H1 (cell line): Measurements from ENCODE around the gene MYH11. TPM values are rescaled to one million over a fixed set of nuclear protein-coding genes. Genes with fewer than 3 reads are reported as not detected.

Source experiments
- CTCF ChIA-PET: fragments of 300-600 bp; sonication (Branson Sonifier 250); formaldehyde crosslinking; loops from one replicate; lab custom pipeline; 2021; ENCODE audit not compliant: partially characterized antibody; lab: Charles Lee
- POLR2A ChIA-PET: fragments of 300-600 bp; sonication (Branson Sonifier 250); formaldehyde crosslinking; loops from one replicate; lab custom pipeline; 2021; ENCODE audit warnings: inconsistent platforms; ENCODE audit not compliant: partially characterized antibody; lab: Charles Lee
- DNase-seq, 2 experiments: peaks; one replicate each; pipeline versions ENCODE4 v3.0.0 to v3.0.0-alpha.2; 2010 to 2022; ENCODE audit warnings: low spot score in 2 of 2, low read depth in 1 of 2, mixed read lengths in 1 of 2
- FAIRE-seq: peaks from 2 replicates; lab custom pipeline; 2011; peaks lifted over from hg19 to GRCh38; lab: Jason Lieb, UNC
- H2AFZ ChIP-seq: 2 replicates; pipeline ENCODE4 v1.8.1; 2012; ENCODE audit warnings: low read length, inconsistent platforms
- H2AK5ac ChIP-seq: 2 replicates; pipeline ENCODE4 v1.6.1; 2013; ENCODE audit warnings: low read depth, low read length
- H2BK120ac ChIP-seq: replicated peaks from 2 replicates; pipeline ENCODE3; 2013; ENCODE audit warnings: low read depth, low read length, inconsistent platforms
- H2BK12ac ChIP-seq: 2 replicates; pipeline ENCODE4 v1.6.1; 2013; ENCODE audit warnings: low read depth, low read length
- H2BK15ac ChIP-seq: 2 replicates; pipeline ENCODE4 v1.6.1; 2013; ENCODE audit warnings: low read length
- H2BK20ac ChIP-seq: 2 replicates; pipeline ENCODE4 v1.6.1; 2013; ENCODE audit warnings: low read length
- H2BK5ac ChIP-seq: 2 replicates; pipeline ENCODE4 v1.6.1; 2013; ENCODE audit warnings: low read depth, low read length
- H3K14ac ChIP-seq: 2 replicates; pipeline ENCODE4 v1.6.1; 2013; ENCODE audit warnings: inconsistent platforms; ENCODE audit not compliant: insufficient read length
- H3K18ac ChIP-seq: 2 replicates; pipeline ENCODE4 v1.6.1; 2013; ENCODE audit warnings: low read length; ENCODE audit errors: extremely low read depth
- H3K23ac ChIP-seq: 2 replicates; pipeline ENCODE4 v1.6.1; 2013; ENCODE audit warnings: inconsistent platforms; ENCODE audit not compliant: insufficient read length
- H3K23me2 ChIP-seq: 2 replicates; pipeline ENCODE4 v1.6.1; 2013; ENCODE audit warnings: low read depth, low read length
- H3K27ac ChIP-seq: 2 replicates; pipeline ENCODE4 v1.6.1; 2011; ENCODE audit warnings: low read depth, low read length, inconsistent platforms
- H3K27me3 ChIP-seq, 4 experiments: replicated peaks in 1 of 4; 1 replicate in 1 of 4; 2 replicates in 3 of 4; pipeline versions ENCODE4 v1.6.1 to v1.8.1; 2011 to 2013; ENCODE audit warnings: low read length in 3 of 4, mild to moderate bottlenecking in 3 of 4, inconsistent platforms in 2 of 4, mixed read lengths in 2 of 4, moderate library complexity in 1 of 4; ENCODE audit not compliant: control insufficient read depth in 3 of 4, insufficient read depth in 3 of 4; ENCODE audit errors: extremely low read depth in 1 of 4
- H3K36me3 ChIP-seq, 4 experiments: 2 replicates each; pipeline versions ENCODE4 v1.6.1 to v1.8.1; 2011 to 2013; ENCODE audit warnings: mild to moderate bottlenecking in 4 of 4, low read length in 3 of 4, moderate library complexity in 2 of 4, control low read depth in 1 of 4, inconsistent platforms in 1 of 4; ENCODE audit not compliant: insufficient read depth in 4 of 4, control insufficient read depth in 2 of 4
- H3K4ac ChIP-seq: replicated peaks from 2 replicates; pipeline ENCODE3; 2013; ENCODE audit warnings: low read length, low read depth, mixed read lengths, inconsistent platforms; ENCODE audit not compliant: insufficient read length
- H3K4me1 ChIP-seq, 4 experiments: replicated peaks in 1 of 4; 1 replicate in 1 of 4; 2 replicates in 3 of 4; pipeline versions ENCODE4 v1.6.1 to v1.8.1; 2011 to 2013; ENCODE audit warnings: low read length in 3 of 4, inconsistent platforms in 2 of 4, mixed read lengths in 1 of 4; ENCODE audit not compliant: insufficient read depth in 4 of 4, control insufficient read depth in 3 of 4
- H3K4me2 ChIP-seq, 2 experiments: 2 replicates each; pipeline versions ENCODE4 v1.6.1 to v1.8.1; 2011 to 2013; ENCODE audit warnings: low read depth in 2 of 2, low read length in 2 of 2, control low read depth in 1 of 2, inconsistent platforms in 1 of 2, mild to moderate bottlenecking in 1 of 2; ENCODE audit not compliant: insufficient read depth in 1 of 2
- H3K4me3 ChIP-seq, 4 experiments: fragments of 200-600, 300-600 bp in 1 of 4; sonication (generic), shearing (Covaris generic), sonication (Bioruptor Twin) in 1 of 4; 2 replicates each; pipeline versions ENCODE4 v1.5.1 to v1.8.1; 2011 to 2016; ENCODE audit warnings: low read length in 4 of 4, low read depth in 3 of 4, control low read depth in 2 of 4, inconsistent platforms in 2 of 4, mild to moderate bottlenecking in 2 of 4, mixed read lengths in 1 of 4, moderate library complexity in 1 of 4; ENCODE audit not compliant: insufficient read depth in 2 of 4; ENCODE audit errors: extremely low read depth in 1 of 4
- H3K56ac ChIP-seq: replicated peaks from 2 replicates; pipeline ENCODE3; 2013; ENCODE audit warnings: low read depth, mild to moderate bottlenecking, mixed read lengths, low read length, inconsistent platforms; ENCODE audit not compliant: insufficient read length
- H3K79me1 ChIP-seq: 2 replicates; pipeline ENCODE4 v1.6.1; 2013; ENCODE audit warnings: low read depth, low read length, control low read depth
- H3K79me2 ChIP-seq, 2 experiments: 2 replicates each; pipeline versions ENCODE4 v1.6.1 to v1.8.1; 2012 to 2013; ENCODE audit warnings: low read length in 2 of 2, mild to moderate bottlenecking in 2 of 2, inconsistent platforms in 1 of 2; ENCODE audit not compliant: insufficient read depth in 2 of 2, control insufficient read depth in 1 of 2
- H3K9ac ChIP-seq, 4 experiments: replicated peaks in 1 of 4; 1 replicate in 1 of 4; 2 replicates in 3 of 4; pipeline versions ENCODE4 v1.6.1 to v1.8.1; 2011 to 2013; ENCODE audit warnings: low read depth in 3 of 4, low read length in 3 of 4, control low read depth in 2 of 4, mild to moderate bottlenecking in 2 of 4, moderate library complexity in 2 of 4, inconsistent platforms in 1 of 4; ENCODE audit errors: extremely low read depth in 1 of 4
- H3K9me3 ChIP-seq, 2 experiments: 2 replicates each; pipeline versions ENCODE4 v1.6.1 to v1.8.1; 2012 to 2013; ENCODE audit warnings: mild to moderate bottlenecking in 2 of 2, moderate library complexity in 2 of 2, control low read depth in 1 of 2, inconsistent platforms in 1 of 2, low read depth in 1 of 2, low read length in 1 of 2, mixed read lengths in 1 of 2; ENCODE audit not compliant: insufficient read depth in 2 of 2
- H4K20me1 ChIP-seq, 2 experiments: replicated peaks in 1 of 2; 2 replicates each; pipeline versions ENCODE3 to v1.8.1; 2011 to 2013; ENCODE audit warnings: inconsistent platforms in 2 of 2, low read length in 2 of 2, mild to moderate bottlenecking in 1 of 2; ENCODE audit not compliant: insufficient read depth in 2 of 2, control insufficient read depth in 1 of 2
- H4K5ac ChIP-seq: 2 replicates; pipeline ENCODE4 v1.6.1; 2013; ENCODE audit warnings: low read length, low read depth, mixed read lengths, inconsistent platforms; ENCODE audit not compliant: insufficient read length
- H4K8ac ChIP-seq: 2 replicates; pipeline ENCODE4 v1.8.0; 2013; ENCODE audit warnings: mild to moderate bottlenecking, moderate library complexity, low read length, inconsistent platforms; ENCODE audit not compliant: insufficient read depth; ENCODE audit errors: extremely low read depth
- H4K91ac ChIP-seq: replicated peaks from 2 replicates; pipeline ENCODE3; 2013; ENCODE audit warnings: low read length, mixed read lengths, inconsistent platforms; ENCODE audit not compliant: insufficient read length
- BACH1 ChIP-seq: IDR thresholded peaks from 2 replicates; pipeline ENCODE4 v1.6.1; 2012; ENCODE audit warnings: low read length, improper control_type of control experiment
- CHD1 ChIP-seq: IDR thresholded peaks from 2 replicates; pipeline ENCODE4 v1.6.1; 2012; ENCODE audit warnings: low read depth, low read length, improper control_type of control experiment
- CTCF ChIP-seq, 3 experiments: IDR thresholded peaks; 1 replicate in 2 of 3; 2 replicates in 1 of 3; pipeline versions ENCODE4 v1.5.1 to v1.6.1; 2011; ENCODE audit warnings: low read length in 3 of 3, mild to moderate bottlenecking in 3 of 3, inconsistent platforms in 2 of 3, low read depth in 1 of 3, moderate library complexity in 1 of 3; ENCODE audit not compliant: insufficient read depth in 1 of 3; ENCODE audit errors: control extremely low read depth in 1 of 3
- JUND ChIP-seq: IDR thresholded peaks from 2 replicates; pipeline ENCODE4 v1.6.1; 2011; ENCODE audit warnings: mild to moderate bottlenecking, improper control_type of control experiment, low read length
- RAD21 ChIP-seq, 2 experiments: IDR thresholded peaks in 1 of 2; conservative IDR thresholded peaks in 1 of 2; 2 replicates each; pipeline ENCODE4 v1.6.1; 2011; ENCODE audit warnings: low read depth in 2 of 2, low read length in 2 of 2, improper control_type of control experiment in 1 of 2, inconsistent platforms in 1 of 2, mild to moderate bottlenecking in 1 of 2, moderate library complexity in 1 of 2
- RFX5 ChIP-seq: IDR thresholded peaks from 2 replicates; pipeline ENCODE4 v1.6.1; 2011; ENCODE audit warnings: low read depth, low read length, improper control_type of control experiment, borderline replicate concordance
- USF2 ChIP-seq: IDR thresholded peaks from 2 replicates; pipeline ENCODE4 v1.6.1; 2011; ENCODE audit warnings: low read length, improper control_type of control experiment
- YY1 ChIP-seq: IDR thresholded peaks from 2 replicates; pipeline ENCODE4 v1.6.1; 2011; ENCODE audit warnings: low read depth, mild to moderate bottlenecking, low read length
- WGBS, 2 experiments: shearing (Covaris generic) in 1 of 2; methylation state at CpG; one replicate each; pipeline versions ENCODE4 v1.1.6 to v1.1.7; 2013 to 2015; ENCODE audit warnings: low lambda C conversion rate in 2 of 2, mixed read lengths in 2 of 2, inconsistent platforms in 1 of 2, low coverage in 1 of 2, missing lambda C conversion rate in 1 of 2; ENCODE audit not compliant: insufficient replicate concordance in 2 of 2, insufficient coverage in 1 of 2, insufficient read length in 1 of 2; ENCODE audit errors: extremely low coverage in 1 of 2, missing lambda C conversion rate in 1 of 2; 5-methylcytosine and 5-hydroxymethylcytosine counted together
- polyA plus RNA-seq, 7 experiments: library from polyadenylated mRNA; depleted of rRNA in 3 of 7; stranded (reverse) in 5 of 7; unstranded in 2 of 7; fragments of >200 nt in 5 of 7; fragments of 200-250 nt in 2 of 7; gene quantifications; 1 replicate in 5 of 7; 2 replicates in 1 of 7; 4 replicates in 1 of 7; pipeline versions ENCODE4 v1.2.1 to v1.2.3, GENCODE V29; 2011 to 2013; ENCODE audit warnings: missing spikeins in 2 of 7, mixed read lengths in 2 of 7
- total RNA-seq: library from RNA; stranded (reverse); fragmentation: NEBNext Ultra II Directional; extraction: Animal tissue kit (Norgen Biotek cat#: 25700); gene quantifications from 2 replicates; pipeline ENCODE4 v1.2.1, GENCODE V29; 2021

Gene MYH11
- total and polyA plus RNA-seq, 2 of the 8 experiments (the other 6 are each of a cell fraction or from before 2014, with no cell fraction given) = 0.11 to 0.78 TPM

GRCh38 chr16:15782573-15783365, 74.1 kb downstream of the MYH11 start:
- no peak overlapping the region for H4K5ac ChIP-seq
- no peaks in the 10 kb centered on the region for H3K23me2 ChIP-seq
- peak overlapping the region; percentile 66; the same call in 1 of the 2 replicates for H2AFZ ChIP-seq
- no peaks in the 10 kb centered on the region for H3K36me3 ChIP-seq
- H4K20me1 ChIP-seq = no peaks in the 10 kb centered on the region
- H3K9ac ChIP-seq = no peak overlapping the region
- POLR2A ChIA-PET = no interaction called here
- H3K79me2 ChIP-seq = no peaks in the 10 kb centered on the region
- H3K18ac ChIP-seq = no peak overlapping the region
- TF ChIP-seq JUND (no peak), BACH1 (no peak), RAD21 (IDR thresholded peaks at IDR 0.05 in 1 of 2, conservative IDR thresholded peaks at IDR 0.05 in 1 of 2; ENCODE audit: low read depth in 2 of 2, low read length in 2 of 2) (peak in 1 of 2 experiments; percentile 14; a peak in 1 of 4 replicates), YY1 (0 out of 2 replicates have a peak, but pooled peaks have one; percentile 50), CHD1 (no peak), RFX5 (no peak), CTCF (IDR thresholded peaks at IDR 0.05; ENCODE audit: control extremely low read depth in 1 of 3, insufficient read depth in 1 of 3, low read depth in 1 of 3, low read length in 3 of 3) (peak in 1 of 3 experiments; percentile 12; a peak in 1 of 4 replicates), USF2 (0 out of 2 replicates have a peak, but pooled peaks have one; percentile 36)
- TF ChIP-seq, all 59 proteins: peak for 4
- Histone ChIP-seq H4K91ac (no peak overlapping the region), H2BK20ac (no peak overlapping the region), H3K14ac (no peak overlapping the region), H3K4ac (no peak overlapping the region), H2BK12ac (no peak overlapping the region), H3K4me2 (no peak overlapping the region), H2BK120ac (no peak overlapping the region), H4K8ac (0 out of 2 replicates have a peak overlapping the region, but pooled peaks have one; percentile 22), H3K9me3 (no peaks in the 10 kb centered on the region), H2BK5ac (no peak overlapping the region), H2BK15ac (no peak overlapping the region), H2AK5ac (no peak overlapping the region), H3K23ac (no peak overlapping the region), H3K4me1 (no peaks in the 10 kb centered on the region), H3K27me3 (peaks cover 0 to 6% (median 0%) of the 10 kb centered on the region in 4 experiments; a peak in 2 of 7 replicates), H3K56ac (no peak overlapping the region), H3K79me1 (no peaks in the 10 kb centered on the region), H3K4me3 (no peak overlapping the region), H3K27ac (no peak overlapping the region)
- FAIRE-seq (no peak), DNase-seq (no peak)
- CTCF ChIA-PET = interaction anchor here (0.6 to 3.4 kb wide), 13 partner anchors 13 to 405 kb away, joined by 3 to 11 read pairs (median 3); no protein-coding TSS in a partner anchor
- WGBS, 2 experiments = 80% methylated on average over 13 of the region's 13 CpGs; no CpG with 5 or more reads in 1 of the 2 experiments
